GM18526 (cell line): ENCODE data around the gene CSTB.

Source experiments
- POLR2A ChIP-seq: IDR thresholded peaks from 3 replicates; pipeline ENCODE4 v1.6.1; 2011; ENCODE audit not compliant: insufficient read length; ENCODE audit errors: extremely low read depth

Gene CSTB

GRCh38 chr21:43751955-43752591, 24.0 kb downstream of the CSTB start:
- no peak for TF ChIP-seq POLR2A

GRCh38 chr21:43750339-43751033, 25.6 kb downstream of the CSTB start:
- no peak for TF ChIP-seq POLR2A

DNA sequence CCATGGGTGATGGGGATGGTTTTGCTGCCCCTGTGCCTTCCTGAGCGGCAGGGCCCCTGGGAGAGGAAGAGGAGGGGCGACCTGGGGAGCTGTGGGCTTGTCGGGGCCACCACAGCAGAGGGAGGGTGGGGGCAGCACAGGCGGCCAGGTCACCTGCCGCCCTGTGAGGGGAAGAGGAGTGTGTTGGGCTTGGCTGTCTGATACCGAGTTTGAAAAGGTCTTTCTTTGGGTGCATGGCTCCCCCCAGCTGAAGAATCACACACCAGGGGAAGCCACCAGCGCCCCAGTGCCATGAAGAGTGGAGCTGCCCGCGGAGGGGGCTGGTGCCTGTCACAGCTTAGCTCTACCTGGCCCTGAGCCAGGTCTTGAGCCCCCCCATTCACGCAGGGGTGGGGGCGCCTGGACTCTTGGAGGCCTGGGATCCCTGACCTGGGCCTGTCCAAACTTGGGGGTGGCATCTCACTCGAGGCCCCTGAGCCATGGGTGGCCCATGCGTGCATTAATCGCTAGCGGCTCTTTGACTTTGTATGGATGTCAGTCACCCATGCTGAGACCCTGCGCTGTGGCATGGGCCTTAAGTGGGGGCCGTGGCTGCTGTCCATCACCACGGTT, 26.4 kb downstream of the CSTB start:
- TF ChIP-seq POLR2A, result no peak

GRCh38 chr21:43748622-43749021, 27.5 kb downstream of the CSTB start:
- no peak for TF ChIP-seq POLR2A

DNA sequence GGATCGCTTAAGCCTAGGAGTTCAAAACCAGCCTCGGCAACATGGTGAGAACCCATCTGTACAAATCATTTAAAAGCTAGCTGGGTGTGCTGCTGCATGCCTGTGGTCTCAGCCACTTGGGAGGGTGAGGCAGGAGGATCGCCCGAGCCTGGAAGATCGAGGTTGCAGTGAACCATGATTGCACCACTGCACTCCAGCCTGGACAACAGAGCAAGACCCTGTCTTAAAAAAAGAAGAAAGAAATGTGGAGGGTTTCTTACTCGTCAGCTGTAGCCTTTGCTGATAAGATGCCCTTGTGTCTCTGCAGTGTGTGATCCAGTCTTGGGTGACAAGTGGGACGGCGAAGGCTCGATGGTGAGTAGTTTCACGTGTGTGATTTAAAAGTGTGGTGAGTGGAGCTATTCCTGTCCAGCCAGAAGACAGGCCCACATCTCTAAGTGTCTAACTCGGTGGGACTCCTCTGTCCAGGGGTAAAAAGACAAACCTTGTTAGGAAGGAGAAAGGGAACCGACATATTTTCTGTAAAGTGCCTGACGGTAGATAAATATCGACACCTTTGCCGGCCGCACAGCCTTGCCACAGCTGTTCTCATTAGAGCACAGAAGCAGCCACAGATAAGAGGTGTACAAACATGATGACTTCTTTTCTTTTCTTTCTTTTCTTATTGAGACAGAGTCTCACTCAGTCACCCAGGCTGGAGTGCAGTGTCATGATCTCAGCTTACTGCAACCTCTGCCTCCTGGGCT, 30.2 kb downstream of the CSTB start:
- no peak for TF ChIP-seq POLR2A

- TF ChIP-seq POLR2A, result no peak
These were observed 31.4 kb downstream of the CSTB start for GRCh38 chr21:43744725-43745124.

- no peak for TF ChIP-seq POLR2A
These were observed 32.2 kb downstream of the CSTB start for GRCh38 chr21:43743947-43744346.

DNA sequence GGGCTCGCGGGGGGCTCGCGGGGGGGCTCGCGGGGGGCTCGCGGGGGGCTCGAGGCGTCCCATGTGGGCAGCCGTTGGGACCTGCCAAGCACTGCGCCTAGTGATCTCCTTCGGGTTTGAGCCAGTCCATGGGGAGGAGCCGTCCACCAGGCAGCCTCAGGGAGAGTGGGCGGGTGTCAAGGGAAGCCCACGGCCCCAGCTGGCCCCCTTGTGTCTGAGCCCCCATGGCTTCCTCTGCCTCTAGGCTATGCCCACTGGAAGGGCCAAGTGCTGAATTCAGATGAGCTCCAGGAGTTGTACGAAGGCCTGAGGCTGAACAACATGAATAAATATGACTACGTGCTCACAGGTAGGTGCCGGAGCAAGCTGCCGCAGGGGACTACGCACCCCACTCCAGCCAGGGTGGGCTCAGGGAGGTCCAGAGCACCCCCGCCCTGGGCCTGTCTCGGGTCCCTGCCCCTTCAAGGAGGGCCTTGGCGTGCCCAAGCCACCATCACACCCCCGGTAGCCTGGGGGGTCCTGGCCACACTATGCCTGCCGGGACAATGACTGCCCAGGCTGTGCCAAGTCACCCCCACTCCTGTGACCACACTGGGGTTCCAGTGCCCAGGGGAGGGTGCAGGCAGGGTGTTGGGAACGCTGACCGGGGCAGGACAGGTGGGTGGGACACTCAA, 34.5 kb downstream of the CSTB start:
- TF ChIP-seq POLR2A, result no peak

DNA sequence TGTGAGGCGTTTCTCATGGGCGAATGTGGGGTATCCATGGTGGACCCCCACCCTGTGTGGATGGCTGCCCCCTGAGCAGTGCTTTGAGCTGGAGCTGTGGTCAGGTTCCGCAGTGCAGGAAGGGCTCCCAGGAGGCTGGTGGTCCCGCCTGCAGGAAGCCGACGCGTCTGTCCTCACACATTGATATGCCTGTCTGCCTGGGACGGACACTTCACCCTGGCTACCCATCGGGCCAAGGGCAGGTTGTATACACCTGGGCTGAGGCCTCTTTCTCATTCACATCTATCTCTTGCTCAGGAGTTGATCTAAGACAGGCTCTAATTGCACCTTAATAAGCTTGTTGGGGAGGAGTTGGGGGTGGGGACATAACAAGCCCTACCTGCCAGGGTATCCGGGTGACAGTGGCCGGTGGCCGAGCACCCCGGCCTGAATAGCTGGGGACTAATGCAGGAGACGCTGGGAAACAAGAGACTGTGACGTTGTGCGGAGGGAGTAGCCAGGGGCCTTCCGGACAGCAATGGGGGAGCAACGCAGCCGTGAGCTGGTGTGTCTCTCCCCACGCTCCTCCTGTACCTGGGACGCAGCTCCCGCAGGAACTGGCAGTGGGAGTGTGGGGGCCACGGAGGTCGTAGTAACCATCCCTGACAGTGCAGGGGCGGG, 35.5 kb downstream of the CSTB start:
- TF ChIP-seq POLR2A, result no peak

DNA sequence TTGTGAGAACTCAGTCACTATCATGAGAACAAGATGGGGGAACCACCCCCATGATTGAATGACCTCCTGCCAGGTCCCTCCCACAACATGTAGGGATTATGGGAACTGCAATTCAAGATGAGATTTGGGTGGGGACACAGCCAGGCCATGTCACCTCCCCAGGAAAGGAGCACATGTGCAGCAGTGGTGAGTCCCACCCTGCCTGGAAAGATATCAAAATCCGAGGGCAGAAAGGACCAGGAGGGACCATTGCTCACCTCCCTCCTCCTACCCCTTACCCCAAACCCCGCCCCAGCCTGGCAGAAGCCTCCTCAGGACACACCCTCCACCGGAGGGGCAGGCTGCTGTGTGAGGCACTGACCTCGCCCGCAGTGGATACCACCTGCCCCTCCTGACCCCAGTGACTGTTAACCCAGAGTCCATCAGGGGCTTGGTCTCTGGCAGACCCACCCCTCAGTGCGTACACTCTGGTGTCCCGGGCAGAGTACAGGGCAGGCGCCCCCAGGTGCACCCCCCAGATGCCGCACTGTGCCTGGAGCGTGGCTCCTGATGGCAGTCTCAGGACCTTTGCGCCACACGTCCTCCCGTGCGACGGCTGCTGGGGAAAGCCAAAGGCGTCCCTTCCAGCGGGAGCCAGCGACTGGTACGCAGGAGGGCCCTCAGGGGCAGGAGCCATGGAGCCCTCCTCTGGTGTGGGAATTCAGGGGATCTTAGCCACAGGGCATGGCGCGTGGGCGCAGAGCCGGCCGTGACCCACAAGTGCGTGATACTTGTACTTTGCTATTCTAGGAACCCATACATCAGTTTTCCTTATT, 36.3 kb downstream of the CSTB start:
- no peak for TF ChIP-seq POLR2A

DNA sequence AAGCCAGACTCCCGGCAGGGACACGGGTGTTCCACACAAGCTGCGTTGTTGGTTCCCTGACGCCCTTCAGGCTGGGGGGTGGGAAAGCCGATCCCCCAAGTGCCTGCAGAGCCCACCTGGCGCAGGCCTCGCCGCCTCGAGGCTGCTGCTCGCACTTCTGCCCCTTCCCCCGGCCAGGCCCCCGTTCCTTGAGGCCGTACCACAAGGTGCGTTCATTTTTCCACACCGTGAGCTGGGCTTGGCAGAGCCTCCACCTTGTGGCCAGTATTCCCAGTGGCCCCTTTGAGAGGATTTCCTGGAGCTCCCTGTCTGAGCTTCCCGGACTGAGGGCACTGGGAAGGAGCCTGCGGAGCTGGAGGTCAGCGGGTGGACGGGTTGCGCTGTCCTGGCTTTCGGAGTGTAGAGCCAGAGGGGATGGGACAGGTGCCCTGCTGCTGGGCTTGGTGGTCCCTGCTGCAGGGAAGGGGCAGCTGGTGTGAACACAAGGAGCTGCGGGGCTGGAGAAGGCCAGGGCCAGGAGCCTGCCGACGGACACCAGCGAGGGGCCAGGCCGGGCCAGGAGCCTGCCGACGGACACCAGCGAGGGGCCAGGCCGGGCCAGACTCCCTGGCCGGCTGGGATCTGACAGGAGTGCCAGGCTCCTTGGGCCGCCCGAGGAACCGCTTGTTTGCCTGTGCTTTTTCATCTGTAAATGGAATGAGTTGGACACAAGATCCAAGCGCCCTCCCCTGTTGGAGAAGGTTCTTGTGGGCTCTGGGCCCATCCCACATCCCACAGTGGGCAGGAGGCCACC, 38.8 kb downstream of the CSTB start:
- TF ChIP-seq POLR2A, result no peak

DNA sequence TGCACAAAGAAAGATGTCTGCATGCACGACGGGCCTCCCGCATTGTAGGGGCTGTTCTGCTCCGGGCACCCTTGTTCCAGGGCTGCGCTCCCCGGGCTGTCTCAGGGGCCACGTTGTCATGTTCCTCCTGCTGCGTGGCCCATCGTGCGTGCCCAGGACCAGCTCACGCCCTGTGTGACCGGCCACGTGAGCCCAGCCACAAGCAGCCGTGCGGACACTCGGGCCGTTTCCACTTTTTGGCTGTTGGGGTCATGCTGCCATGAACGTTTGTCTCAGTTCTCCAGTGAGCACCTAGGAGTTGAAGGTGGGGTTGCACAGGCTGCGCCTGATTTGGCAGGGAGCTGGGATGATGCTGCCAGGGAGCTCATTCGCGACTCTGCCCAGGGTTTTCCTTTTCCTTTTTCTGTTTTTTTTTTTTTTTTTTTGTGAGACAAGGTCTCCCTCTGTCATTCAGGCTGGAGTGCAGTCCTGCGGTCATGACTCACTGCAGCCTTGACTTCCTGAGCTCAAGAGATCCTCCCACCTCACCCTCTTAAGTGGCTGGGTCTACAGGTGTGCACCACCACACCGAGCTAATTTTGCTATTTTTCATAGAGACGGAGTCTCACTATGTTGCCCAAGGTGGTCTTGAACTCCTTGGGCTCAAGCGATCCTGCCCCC, 39.8 kb downstream of the CSTB start:
- no peak for TF ChIP-seq POLR2A
